ENCODE data around the gene ALDOB. TPM values are rescaled to one million over a fixed set of nuclear protein-coding genes. Genes with fewer than 3 reads are reported as not detected.

The ALDOB gene
- total and polyA plus RNA-seq, 2 donors from 2014 or later, result 11.0 to 4,265 TPM

DNA sequence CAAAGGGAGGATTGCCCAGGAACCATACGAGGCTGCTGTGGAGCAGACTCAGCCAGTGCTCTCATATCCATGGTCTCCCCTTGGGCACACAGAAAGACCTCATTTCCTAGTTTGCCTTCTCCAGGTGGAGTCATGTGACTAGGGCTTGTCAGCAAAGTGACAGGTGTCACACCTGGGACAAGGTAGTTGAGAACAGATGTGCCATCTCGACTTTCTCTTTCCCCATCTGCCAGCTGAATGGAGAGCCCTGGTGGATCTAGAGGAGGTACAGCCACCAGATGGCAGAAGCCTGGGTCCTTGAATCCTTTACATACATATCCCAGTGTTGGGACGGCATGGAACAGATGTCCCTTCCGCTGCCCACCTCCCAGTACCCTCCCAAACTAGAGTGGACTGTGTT, 42.9 kb upstream of the ALDOB start:
- Histone ChIP-seq H3K9me3 (ENCODE audit: control insufficient read depth in 2 of 3, insufficient read depth in 1 of 3, low read length in 3 of 3) (no peaks in the 10 kb centered on the region), H3K4me3 (ENCODE audit: low read length in 3 of 3) (no peak overlapping the region), H3K36me3 (ENCODE audit: control insufficient read depth in 2 of 3, insufficient read depth in 3 of 3, low read length in 3 of 3) (peaks cover 0 to 14% (median 0%) of the 10 kb centered on the region in 3 donors), H3K27ac (ENCODE audit: low read depth in 2 of 2, low read length in 2 of 2) (no peak overlapping the region), H3K27me3 (ENCODE audit: control insufficient read depth, insufficient read depth, low read length) (no peaks in the 10 kb centered on the region), H3K4me1 (ENCODE audit: control insufficient read depth in 2 of 3, insufficient read depth in 2 of 3, low read depth in 1 of 3, low read length in 3 of 3) (peaks cover 0 to 3% (median 0%) of the 10 kb centered on the region in 3 donors), H3K9ac (ENCODE audit: low read length in 3 of 3) (no peak overlapping the region)
- TF ChIP-seq, protein P1, sequence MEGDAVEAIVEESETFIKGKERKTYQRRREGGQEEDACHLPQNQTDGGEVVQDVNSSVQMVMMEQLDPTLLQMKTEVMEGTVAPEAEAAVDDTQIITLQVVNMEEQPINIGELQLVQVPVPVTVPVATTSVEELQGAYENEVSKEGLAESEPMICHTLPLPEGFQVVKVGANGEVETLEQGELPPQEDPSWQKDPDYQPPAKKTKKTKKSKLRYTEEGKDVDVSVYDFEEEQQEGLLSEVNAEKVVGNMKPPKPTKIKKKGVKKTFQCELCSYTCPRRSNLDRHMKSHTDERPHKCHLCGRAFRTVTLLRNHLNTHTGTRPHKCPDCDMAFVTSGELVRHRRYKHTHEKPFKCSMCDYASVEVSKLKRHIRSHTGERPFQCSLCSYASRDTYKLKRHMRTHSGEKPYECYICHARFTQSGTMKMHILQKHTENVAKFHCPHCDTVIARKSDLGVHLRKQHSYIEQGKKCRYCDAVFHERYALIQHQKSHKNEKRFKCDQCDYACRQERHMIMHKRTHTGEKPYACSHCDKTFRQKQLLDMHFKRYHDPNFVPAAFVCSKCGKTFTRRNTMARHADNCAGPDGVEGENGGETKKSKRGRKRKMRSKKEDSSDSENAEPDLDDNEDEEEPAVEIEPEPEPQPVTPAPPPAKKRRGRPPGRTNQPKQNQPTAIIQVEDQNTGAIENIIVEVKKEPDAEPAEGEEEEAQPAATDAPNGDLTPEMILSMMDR (IDR thresholded peaks at IDR 0.05; ENCODE audit: borderline replicate concordance, extremely low read depth, insufficient read depth), result no peak
- FAIRE-seq, result no peak
- intact Hi-C loops (cut with DNase I), result no loop called here
- no peak for DNase-seq

DNA sequence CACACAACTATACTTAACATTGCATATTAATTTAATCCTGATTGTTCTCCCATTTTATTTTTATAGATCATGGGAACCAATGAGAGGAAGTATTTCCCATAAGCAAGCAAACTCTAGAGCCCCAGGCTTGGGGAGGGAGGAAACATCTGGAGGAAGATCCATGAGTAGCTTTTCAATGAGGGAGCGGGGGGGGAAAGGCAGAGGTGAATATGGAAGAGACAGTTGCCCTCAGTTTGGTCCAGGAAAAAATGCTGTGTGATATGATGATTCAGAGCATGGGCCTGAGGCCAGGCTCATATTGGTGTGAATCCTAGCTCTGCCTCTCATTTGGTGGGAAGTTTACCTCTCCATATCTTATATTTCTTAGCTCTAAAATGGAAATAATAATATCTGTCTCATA, 42.2 kb upstream of the ALDOB start:
- Histone ChIP-seq H3K9ac (ENCODE audit: low read length in 3 of 3) (no peak overlapping the region), H3K27me3 (ENCODE audit: control insufficient read depth, insufficient read depth, low read length) (no peaks in the 10 kb centered on the region), H3K4me1 (ENCODE audit: control insufficient read depth in 2 of 3, insufficient read depth in 2 of 3, low read depth in 1 of 3, low read length in 3 of 3) (peaks cover 0 to 3% (median 0%) of the 10 kb centered on the region in 3 donors), H3K4me3 (ENCODE audit: low read length in 3 of 3) (no peak overlapping the region), H3K27ac (ENCODE audit: low read depth in 2 of 2, low read length in 2 of 2) (no peak overlapping the region), H3K36me3 (ENCODE audit: control insufficient read depth in 2 of 3, insufficient read depth in 3 of 3, low read length in 3 of 3) (peaks cover 0 to 14% (median 0%) of the 10 kb centered on the region in 3 donors), H3K9me3 (ENCODE audit: control insufficient read depth in 2 of 3, insufficient read depth in 1 of 3, low read length in 3 of 3) (no peaks in the 10 kb centered on the region)
- intact Hi-C loops (cut with DNase I), result no loop called here
- FAIRE-seq, result no peak
- TF ChIP-seq, protein P1 (IDR thresholded peaks at IDR 0.05; ENCODE audit: borderline replicate concordance, extremely low read depth, insufficient read depth), result no peak
- DNase-seq, result no peak

GRCh38 chr9:101477214-101477613, 41.6 kb upstream of the ALDOB start:
- intact Hi-C loops (cut with DNase I), result no loop called here
- no peak overlapping the region for H3K9ac ChIP-seq (ENCODE audit: low read length in 3 of 3)
- FAIRE-seq (no peak), DNase-seq (no peak)
- no peak overlapping the region for H3K27ac ChIP-seq (ENCODE audit: low read depth in 2 of 2, low read length in 2 of 2)
- H3K4me1 ChIP-seq (ENCODE audit: control insufficient read depth in 2 of 3, insufficient read depth in 2 of 3, low read depth in 1 of 3, low read length in 3 of 3), result peaks cover 0 to 3% (median 0%) of the 10 kb centered on the region in 3 donors
- no peaks in the 10 kb centered on the region for H3K27me3 ChIP-seq (ENCODE audit: control insufficient read depth, insufficient read depth, low read length)
- no peak overlapping the region for H3K4me3 ChIP-seq (ENCODE audit: low read length in 3 of 3)
- H3K36me3 ChIP-seq (ENCODE audit: control insufficient read depth in 2 of 3, insufficient read depth in 3 of 3, low read length in 3 of 3), result peaks cover 0 to 14% (median 0%) of the 10 kb centered on the region in 3 donors
- no peaks in the 10 kb centered on the region for H3K9me3 ChIP-seq (ENCODE audit: control insufficient read depth in 2 of 3, insufficient read depth in 1 of 3, low read length in 3 of 3)
- TF ChIP-seq, protein P1 (IDR thresholded peaks at IDR 0.05; ENCODE audit: borderline replicate concordance, extremely low read depth, insufficient read depth), result no peak

Measured in kidney (tissue), 14 donors.